Esophagus muscularis mucosa (tissue), 4 donors: ENCODE data around the gene NME7. TPM values are rescaled to one million over a fixed set of nuclear protein-coding genes. Genes with fewer than 3 reads are reported as not detected.

Experiments used
- DNase-seq: peaks from one replicate; pipeline ENCODE4 v3.0.0-alpha.2; 2017; ENCODE audit errors: extremely low spot score
- H3K27ac ChIP-seq, 4 donors: fragments of 200-600 bp; sonication (generic); replicated peaks in 1 of 4; 1 replicate in 3 of 4; 2 replicates in 1 of 4; pipeline ENCODE4 v1.5.1; 2016 to 2019; ENCODE audit warnings: mild to moderate bottlenecking in 1 of 4
- H3K27me3 ChIP-seq, 4 donors: fragments of 200-600 bp; sonication (generic); one replicate each; pipeline versions ENCODE4 v1.5.1 to v1.6.0; 2016 to 2019
- H3K36me3 ChIP-seq, 4 donors: fragments of 200-600 bp; sonication (generic); one replicate each; pipeline ENCODE4 v1.5.1; 2016 to 2019
- H3K4me1 ChIP-seq, 4 donors: fragments of 200-600 bp; sonication (generic); one replicate each; pipeline ENCODE4 v1.5.1; 2016 to 2019
- H3K4me3 ChIP-seq, 4 donors: fragments of 200-600 bp; sonication (generic); 1 replicate in 2 of 4; 2 replicates in 2 of 4; pipeline ENCODE4 v1.5.1; 2016 to 2019; ENCODE audit warnings: mild to moderate bottlenecking in 4 of 4, moderate library complexity in 1 of 4
- H3K9me3 ChIP-seq, 4 donors: fragments of 200-600 bp; sonication (generic); 1 replicate in 3 of 4; 2 replicates in 1 of 4; pipeline ENCODE4 v1.5.1; 2016 to 2019
- EP300 ChIP-seq: sonication (generic); formaldehyde crosslinking; IDR thresholded peaks from one replicate; pipeline ENCODE4 v1.6.1; 2017; ENCODE audit warnings: antibody characterized with exemption
- POLR2A ChIP-seq: fragments of 450-650 bp; IDR thresholded peaks from one replicate; pipeline ENCODE4 v1.6.1; 2017; ENCODE audit warnings: antibody characterized with exemption, moderate library complexity, mild to moderate bottlenecking, low read depth
- POLR2AphosphoS5 ChIP-seq, 2 donors: sonication (generic); formaldehyde crosslinking; IDR thresholded peaks; one replicate each; pipeline ENCODE4 v1.6.1; 2017; ENCODE audit warnings: antibody characterized with exemption in 2 of 2
- WGBS: methylation state at CpG from one replicate; pipeline ENCODE4 v1.1.5; 2018; 5-methylcytosine and 5-hydroxymethylcytosine counted together
- intact Hi-C: fragments of 100-400 bp; cut with DNase I; formaldehyde crosslinking; loops from one replicate; pipeline ENCODE4 v1.15.1; 2023
- total RNA-seq, 4 donors: library from RNA; depleted of rRNA; stranded (reverse); fragments of >200 nt; gene quantifications; one replicate each; pipeline versions ENCODE4 v1.1.0 to v1.2.1, GENCODE V29; 2016
- TF ChIP-seq, protein P1 (sequence below), 3 experiments: fragments of 200-600 bp in 2 of 3; fragments of 450-650 bp in 1 of 3; sonication (generic) in 2 of 3; IDR thresholded peaks; one replicate each; pipeline ENCODE4 v1.5.1; 2017 to 2019; ENCODE audit warnings: antibody characterized with exemption in 3 of 3, mild to moderate bottlenecking in 2 of 3, moderate library complexity in 1 of 3

Gene NME7
- total RNA-seq, 4 donors from 2014 or later, result 10.2 to 27.8 (median 14.5) TPM

DNA sequence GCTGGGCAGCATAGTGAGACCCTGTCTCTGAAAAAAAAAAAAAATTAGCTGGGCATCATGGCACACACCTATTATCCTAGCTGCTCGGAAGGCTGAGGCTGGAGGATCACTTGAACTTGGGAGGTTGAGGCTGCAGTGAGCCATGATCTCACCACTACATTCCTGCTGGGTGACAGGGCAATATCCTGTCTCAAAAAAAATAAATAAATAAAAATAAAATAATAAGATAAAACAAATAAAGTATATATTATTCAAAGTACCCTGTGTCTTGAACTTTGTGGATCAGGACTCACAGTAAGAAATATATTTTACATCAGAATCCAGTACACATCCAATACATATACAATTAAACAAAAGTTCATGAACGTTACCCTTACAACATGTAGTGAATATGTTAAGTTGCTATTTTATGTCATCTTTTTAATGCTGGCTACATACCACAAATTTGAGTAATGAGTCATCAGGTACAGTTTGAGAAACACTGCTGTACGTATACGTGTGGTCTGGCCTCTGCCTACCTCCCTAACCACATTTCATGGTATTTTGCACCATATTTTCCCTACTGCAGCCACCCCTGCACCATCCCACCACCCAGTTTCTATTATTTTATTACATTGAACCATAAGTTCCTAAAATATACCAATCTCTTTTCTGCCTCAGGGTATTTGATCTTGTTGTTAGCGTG, 4.4 kb downstream of the NME7 start:
- no peak for DNase-seq

DNA sequence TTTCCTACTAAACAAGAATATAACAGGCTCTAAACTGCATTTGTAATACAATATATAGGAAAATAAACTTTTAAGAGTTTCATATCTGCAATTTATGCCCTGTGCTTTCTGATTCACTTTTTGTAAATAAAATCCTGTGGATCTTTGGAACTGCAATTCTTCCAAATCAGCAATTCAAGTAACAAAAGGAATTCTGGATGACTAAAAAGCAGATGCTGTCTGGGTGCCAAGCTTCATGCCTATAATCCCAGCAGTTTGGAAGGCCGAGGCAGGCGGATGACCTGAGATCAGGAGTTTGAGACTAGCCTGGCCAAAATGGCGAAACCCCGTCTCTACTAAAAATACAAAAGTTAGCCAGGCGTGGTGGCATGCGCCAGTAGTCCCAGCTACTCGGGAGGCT, 6.3 kb downstream of the NME7 start:
- H3K36me3 ChIP-seq, result no peaks in the 10 kb centered on the region
- no peak overlapping the region for H3K27ac ChIP-seq
- H3K4me3 ChIP-seq, result no peak overlapping the region
- peaks cover 0 to 3% (median 1%) of the 10 kb centered on the region in 4 donors for H3K4me1 ChIP-seq
- WGBS, result 94% methylated on average over 7 of the region's 7 CpGs
- no peak for DNase-seq
- intact Hi-C loops, result no loop called here
- TF ChIP-seq, protein P1, sequence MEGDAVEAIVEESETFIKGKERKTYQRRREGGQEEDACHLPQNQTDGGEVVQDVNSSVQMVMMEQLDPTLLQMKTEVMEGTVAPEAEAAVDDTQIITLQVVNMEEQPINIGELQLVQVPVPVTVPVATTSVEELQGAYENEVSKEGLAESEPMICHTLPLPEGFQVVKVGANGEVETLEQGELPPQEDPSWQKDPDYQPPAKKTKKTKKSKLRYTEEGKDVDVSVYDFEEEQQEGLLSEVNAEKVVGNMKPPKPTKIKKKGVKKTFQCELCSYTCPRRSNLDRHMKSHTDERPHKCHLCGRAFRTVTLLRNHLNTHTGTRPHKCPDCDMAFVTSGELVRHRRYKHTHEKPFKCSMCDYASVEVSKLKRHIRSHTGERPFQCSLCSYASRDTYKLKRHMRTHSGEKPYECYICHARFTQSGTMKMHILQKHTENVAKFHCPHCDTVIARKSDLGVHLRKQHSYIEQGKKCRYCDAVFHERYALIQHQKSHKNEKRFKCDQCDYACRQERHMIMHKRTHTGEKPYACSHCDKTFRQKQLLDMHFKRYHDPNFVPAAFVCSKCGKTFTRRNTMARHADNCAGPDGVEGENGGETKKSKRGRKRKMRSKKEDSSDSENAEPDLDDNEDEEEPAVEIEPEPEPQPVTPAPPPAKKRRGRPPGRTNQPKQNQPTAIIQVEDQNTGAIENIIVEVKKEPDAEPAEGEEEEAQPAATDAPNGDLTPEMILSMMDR (IDR thresholded peaks at IDR 0.05), result no peak
- no peak for TF ChIP-seq POLR2AphosphoS5 (IDR thresholded peaks at IDR 0.05)
- TF ChIP-seq POLR2A, result no peak
- no peak for TF ChIP-seq EP300
- H3K27me3 ChIP-seq, result no peaks in the 10 kb centered on the region
- H3K9me3 ChIP-seq, result no peaks in the 10 kb centered on the region

More for the DNA sequence above, 4.4 kb downstream of the NME7 start:
- 78% methylated on average over 5 of the region's 5 CpGs for WGBS
- intact Hi-C loops, result no loop called here
- Histone ChIP-seq H3K27ac (no peak overlapping the region), H3K4me3 (no peak overlapping the region), H3K4me1 (peaks cover 0 to 13% (median 11%) of the 10 kb centered on the region in 4 donors), H3K9me3 (no peaks in the 10 kb centered on the region), H3K36me3 (no peaks in the 10 kb centered on the region), H3K27me3 (no peaks in the 10 kb centered on the region)
- TF ChIP-seq, protein P1 (IDR thresholded peaks at IDR 0.05), result no peak
- TF ChIP-seq EP300, result no peak
- no peak for TF ChIP-seq POLR2A
- TF ChIP-seq POLR2AphosphoS5 (IDR thresholded peaks at IDR 0.05), result no peak

DNA sequence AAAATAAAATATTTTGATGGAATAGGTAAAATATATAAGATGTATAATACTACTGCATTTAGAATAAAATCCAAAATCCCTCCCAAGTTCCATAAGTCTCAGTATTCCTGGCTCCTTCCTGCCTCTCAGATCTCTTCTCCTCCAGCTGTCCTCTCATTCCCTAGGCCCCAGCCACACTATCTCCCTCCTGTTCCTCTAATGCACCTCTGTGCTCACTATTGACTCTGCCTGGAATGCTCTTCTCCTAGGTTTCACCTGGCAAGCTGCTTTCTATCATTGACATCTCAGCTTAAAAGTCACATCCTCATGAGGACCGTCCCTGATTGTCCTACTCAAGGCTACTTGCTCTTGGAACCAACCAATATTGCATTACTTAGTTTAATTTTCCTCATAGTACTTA, 7.2 kb downstream of the NME7 start:
- no peaks in the 10 kb centered on the region for H3K9me3 ChIP-seq
- no peaks in the 10 kb centered on the region for H3K36me3 ChIP-seq
- DNase-seq, result no peak
- TF ChIP-seq, protein P1 (IDR thresholded peaks at IDR 0.05), result no peak
- no peak for TF ChIP-seq POLR2A
- no peak for TF ChIP-seq EP300
- TF ChIP-seq POLR2AphosphoS5 (IDR thresholded peaks at IDR 0.05), result no peak
- H3K4me3 ChIP-seq, result no peak overlapping the region
- no peak overlapping the region for H3K27ac ChIP-seq
- intact Hi-C loops, result no loop called here
- WGBS, result 92% methylated on average over 1 of the region's 1 CpG
- no peaks in the 10 kb centered on the region for H3K4me1 ChIP-seq
- no peaks in the 10 kb centered on the region for H3K27me3 ChIP-seq

DNA sequence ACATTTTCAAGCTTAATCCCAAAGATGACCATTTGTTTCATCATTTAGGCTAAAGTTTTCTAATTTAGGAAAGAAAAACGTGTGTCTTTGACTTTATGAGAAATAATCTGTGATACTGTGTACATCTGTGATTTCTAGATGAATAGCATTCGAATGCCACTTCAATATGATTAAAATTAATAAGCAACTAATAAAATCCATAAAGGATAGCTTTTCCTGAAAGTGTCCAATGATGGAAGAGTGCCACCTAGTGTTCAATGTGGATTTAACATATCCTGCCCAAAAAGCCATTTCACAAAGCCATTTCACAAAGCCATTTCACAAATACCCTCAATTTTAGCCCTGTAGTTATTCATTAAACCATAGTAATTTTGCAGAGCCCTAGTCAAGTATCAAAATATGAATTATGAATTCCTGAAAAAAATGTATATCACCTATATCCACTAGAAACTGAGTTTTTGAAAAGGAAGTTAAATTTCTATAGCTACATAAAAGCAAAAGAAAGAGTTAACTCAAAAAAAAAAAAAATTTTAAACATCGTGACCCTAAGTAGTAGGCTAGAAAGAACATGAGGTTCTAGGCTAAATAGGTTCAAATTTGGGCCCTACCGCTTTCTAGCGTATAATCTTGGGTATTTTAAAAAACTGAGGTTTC, 19.1 kb downstream of the NME7 start:
- H3K4me3 ChIP-seq, result no peak overlapping the region
- 43% methylated on average over 5 of the region's 5 CpGs for whole genome bisulfite sequencing
- no peak for DNase-seq

More for the DNA sequence above, 19.1 kb downstream of the NME7 start:
- TF ChIP-seq POLR2A (no peak), POLR2AphosphoS5 (IDR thresholded peaks at IDR 0.05) (no peak)
- TF ChIP-seq, protein P1 (IDR thresholded peaks at IDR 0.05), result peak; percentile 73 to 83 (median 78)
- H3K27ac ChIP-seq, result no peak overlapping the region
- no peaks in the 10 kb centered on the region for H3K36me3 ChIP-seq
- no peaks in the 10 kb centered on the region for H3K27me3 ChIP-seq
- intact Hi-C loops, result loop anchor here (1.0 to 10.0 kb wide), 3 partner anchors 745 to 1006 kb away; no protein-coding TSS in a partner anchor
- H3K4me1 ChIP-seq, result no peaks in the 10 kb centered on the region
- H3K9me3 ChIP-seq, result no peaks in the 10 kb centered on the region
